GM18505 (cell line): ENCODE results near the gene ADRA1B.
A peak's percentile ranks its signal among the peaks of the same experiment; 100 is the strongest.
"Not testable (repeated sequence)": the region's sequence is repeated elsewhere in the genome, so short reads cannot be mapped to it uniquely, and the experiment has no call there.

Experiments used
- ATAC-seq: cut with Tn5 transposase; IDR thresholded peaks from one replicate; pipeline ENCODE4 v1.9.1; 2021; ENCODE audit not compliant: unreplicated experiment
- POLR2A ChIP-seq: IDR thresholded peaks from 4 replicates; pipeline ENCODE4 v1.6.1; 2011; ENCODE audit warnings: borderline replicate concordance; ENCODE audit not compliant: insufficient read depth, insufficient read length; ENCODE audit errors: extremely low read depth

The ADRA1B gene

DNA sequence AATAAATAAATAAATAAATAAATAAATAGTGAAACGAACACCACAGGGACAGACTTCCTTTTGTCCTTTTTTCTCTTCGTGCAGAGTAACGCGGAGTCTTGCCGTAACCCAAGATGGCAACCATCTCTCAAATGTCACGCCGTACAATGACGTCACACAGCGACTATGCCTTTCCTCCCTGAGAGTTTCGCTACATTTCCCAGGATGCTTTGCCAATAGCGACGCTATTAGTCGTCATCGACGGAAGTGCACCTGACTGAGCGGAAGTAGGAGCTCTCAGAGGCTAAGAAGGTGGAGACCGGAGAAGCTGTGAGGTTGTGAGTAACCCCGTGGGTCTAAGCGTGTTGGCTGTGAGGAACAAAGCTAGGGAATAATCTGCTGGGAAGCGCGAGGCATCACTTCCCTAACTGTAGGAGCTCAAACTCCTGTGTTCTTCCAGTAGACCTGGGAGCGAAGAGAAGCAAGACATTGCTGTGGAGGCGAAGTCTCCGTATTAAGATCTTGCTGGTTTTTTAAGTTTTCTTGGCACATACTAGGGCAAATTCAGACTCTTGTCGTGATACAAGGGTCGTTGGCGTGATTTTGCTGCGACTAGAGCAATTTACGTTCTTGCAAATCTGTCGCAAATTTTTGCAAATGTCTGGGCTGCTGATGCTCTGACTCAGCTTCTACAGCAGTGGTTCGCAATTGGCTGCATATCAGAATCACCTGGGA is 92.8 kb downstream of the ADRA1B start, which contains the start of gene TTC1:
Gene TTC1, plus strand, starts transcription at position 263 of the 714 bp plus-strand sequence. CDS start 1,390 bp downstream, outside the sequence.
- ATAC-seq, result peak; percentile 98

DNA sequence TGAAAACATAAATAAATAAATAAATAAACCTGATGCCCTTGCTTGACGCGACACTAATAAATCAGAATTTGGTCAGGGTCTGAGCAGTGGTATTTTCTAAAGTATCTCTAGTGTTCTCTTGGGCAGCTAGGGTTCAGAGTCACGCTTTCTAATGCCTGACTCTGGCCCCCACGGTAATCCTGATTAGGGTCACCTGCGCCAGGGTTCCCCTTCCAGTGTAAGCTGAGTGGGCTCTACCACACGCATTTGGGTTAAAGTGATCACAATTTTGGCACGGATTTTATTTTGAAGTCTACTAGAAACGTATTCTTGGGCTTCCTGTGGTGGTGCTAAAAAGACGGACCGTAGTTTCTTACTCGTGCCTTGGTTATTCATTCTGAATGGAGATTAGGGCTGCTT is 93.3 kb downstream of the ADRA1B start:
- ATAC-seq, result no peak
- TF ChIP-seq POLR2A, result no peak

More for the DNA sequence above, 92.8 kb downstream of the ADRA1B start, which contains the start of gene TTC1:
- TF ChIP-seq POLR2A, result peak; percentile 97

DNA sequence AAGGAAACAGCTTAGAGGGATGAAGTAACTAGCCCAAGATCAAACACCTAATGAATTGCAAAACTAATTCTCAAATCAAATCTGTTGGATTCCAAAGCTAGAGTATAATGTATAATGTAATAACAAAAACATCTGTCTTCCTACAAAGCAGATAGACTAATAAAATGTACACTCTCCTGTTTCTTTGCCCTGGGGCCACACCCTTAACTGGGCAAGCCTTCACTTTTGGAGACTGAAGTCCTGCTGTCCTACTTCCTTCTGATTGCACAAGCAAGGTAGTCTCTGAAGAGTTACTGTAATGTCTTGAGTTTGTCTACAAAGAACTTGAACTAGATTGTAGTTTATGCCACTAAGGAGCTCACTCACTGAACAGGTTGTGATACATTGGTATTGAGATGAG is 95.2 kb downstream of the ADRA1B start:
- no peak for ATAC-seq
- no peak for TF ChIP-seq POLR2A

DNA sequence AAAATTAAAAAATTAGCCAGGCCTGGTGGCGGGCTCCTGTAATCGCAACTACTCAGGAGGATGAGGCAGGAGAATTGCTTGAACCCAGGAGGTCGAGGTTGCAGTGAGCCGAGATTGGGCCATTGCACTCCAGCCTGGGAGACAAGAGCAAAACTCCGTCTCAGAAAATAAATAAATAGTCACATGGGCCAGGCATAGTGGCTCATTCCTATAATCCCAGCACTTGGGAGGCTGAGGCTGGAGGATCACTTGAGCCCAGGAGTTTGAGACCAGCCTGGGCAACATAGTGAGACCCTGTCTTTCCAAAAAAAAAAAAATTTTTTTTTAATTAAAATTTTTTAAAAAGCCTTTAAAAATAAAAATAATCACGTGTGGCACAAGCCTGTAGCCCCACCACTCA is 97.9 kb downstream of the ADRA1B start:
- not testable (repeated sequence) for ATAC-seq

DNA sequence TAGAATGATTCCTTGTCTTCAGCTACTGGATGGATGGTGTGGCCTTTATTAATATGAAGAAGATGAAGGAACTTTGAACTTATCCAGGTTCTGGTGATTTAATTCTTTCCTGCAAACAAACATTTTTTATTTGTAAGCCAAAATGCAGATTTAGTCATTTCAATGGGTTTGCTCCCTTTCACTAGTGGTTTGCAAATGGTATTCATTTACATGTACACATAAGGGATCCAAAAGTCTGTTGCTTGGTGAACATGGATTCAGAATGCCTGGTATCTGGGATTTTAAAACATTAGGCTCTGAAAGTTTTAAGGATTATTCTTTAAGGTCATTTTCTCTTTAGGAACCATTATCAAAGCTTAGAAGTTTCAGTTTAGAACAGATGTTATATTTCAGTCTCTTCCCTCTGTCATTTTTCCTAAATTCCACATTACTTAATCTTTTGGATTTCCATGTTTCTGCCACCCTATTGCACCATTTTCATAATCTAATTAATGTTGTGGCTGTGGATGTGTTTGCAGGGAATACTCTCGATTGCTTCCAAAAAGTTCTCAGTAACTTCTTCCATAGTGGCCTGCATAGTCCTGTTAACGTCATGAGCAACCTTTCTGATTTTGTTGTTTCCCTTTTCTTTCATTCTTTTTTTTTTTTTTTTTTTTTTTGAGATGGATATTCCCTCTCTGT is 102.8 kb downstream of the ADRA1B start:
- no peak for TF ChIP-seq POLR2A
- no peak for ATAC-seq

DNA sequence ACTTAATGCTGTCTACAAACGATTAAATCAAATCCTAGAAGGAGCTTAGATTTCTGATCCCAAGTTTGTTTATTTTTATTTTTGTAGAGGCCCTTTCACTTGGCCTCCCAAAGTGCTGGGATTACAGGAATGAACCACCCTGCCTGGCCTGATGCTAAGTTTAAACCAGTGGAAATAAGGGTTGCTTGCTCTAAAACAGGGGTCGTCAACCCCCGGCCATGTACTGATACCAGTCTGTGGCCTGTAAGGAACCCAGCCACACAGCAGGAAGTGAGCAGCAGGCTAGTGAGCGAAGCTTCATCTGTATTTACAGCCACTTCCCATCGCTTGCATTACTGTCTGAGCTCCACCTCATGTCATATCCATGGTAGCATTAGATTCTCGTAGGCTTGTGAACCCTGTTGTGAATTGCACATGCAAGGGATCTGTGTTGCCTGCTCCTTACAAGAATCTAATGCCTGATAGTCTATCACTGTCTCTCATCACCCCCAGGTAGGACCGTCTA is 104.0 kb downstream of the ADRA1B start:
- no peak for TF ChIP-seq POLR2A
- ATAC-seq, result no peak

DNA sequence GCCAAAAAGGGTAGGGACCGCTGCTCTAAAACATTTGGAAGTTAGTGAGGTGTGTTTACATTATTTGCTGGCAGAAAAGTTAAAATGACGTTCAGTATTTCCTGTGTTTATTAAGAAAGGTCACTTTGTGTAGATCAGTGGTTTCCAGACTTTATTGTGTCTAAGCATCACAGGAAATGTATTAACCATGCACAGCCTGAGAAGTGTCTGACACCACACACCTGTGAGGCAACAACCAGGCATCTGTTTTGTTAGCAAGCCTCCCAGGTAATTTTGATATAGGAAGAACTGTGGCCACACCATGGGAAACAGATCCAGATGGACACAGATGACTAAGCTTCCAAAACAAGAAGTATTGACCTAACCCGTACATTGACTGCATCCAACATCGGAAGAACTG is 104.7 kb downstream of the ADRA1B start:
- TF ChIP-seq POLR2A, result no peak
- ATAC-seq, result no peak

DNA sequence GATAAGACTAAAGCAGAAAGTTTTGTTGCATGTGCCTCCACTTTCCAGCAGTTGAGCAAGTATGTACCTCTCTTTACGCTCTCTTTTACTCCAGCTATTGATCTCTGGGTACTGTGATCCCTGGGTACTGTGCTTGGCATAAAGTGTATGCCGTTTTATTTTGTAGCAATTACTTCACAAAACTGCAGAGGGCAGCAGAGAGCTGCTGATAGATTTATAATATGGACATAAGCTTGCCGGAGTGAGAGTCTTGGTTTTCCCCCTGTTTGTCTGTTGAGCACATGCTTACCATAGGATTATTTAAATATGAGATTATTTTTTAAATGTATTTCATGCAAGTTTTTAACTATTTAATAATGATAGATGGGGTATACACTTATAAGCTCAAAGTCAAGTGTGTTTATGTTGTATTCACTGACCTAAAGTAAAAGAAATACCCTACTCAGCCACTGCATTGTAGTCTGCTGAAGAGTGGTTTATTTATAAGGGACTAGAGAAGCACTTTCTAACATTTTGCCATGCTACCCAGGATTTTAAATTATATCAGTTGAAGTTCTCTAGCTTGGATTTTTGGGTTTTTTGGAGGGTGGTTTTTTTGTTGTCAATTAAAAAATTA is 105.7 kb downstream of the ADRA1B start:
- ATAC-seq, result peak; percentile 78

More for the DNA sequence above, 105.7 kb downstream of the ADRA1B start:
- no peak for TF ChIP-seq POLR2A
